Ureter (tissue), 1 donor: ENCODE data around the gene ATXN7L1. TPM values are rescaled to one million over a fixed set of nuclear protein-coding genes. Genes with fewer than 3 reads are reported as not detected.

Experiments
- DNase-seq: peaks from one replicate; pipeline ENCODE4 v3.0.0-alpha.2; 2020; ENCODE audit warnings: low spot score
- total RNA-seq: library from RNA; stranded (reverse); gene quantifications from one replicate; pipeline ENCODE4 v1.2.4, GENCODE V29; 2023
- donor health status: DM: yes; HTN: yes; CAD: no.

ATXN7L1 gene
- total RNA-seq, 1 donor from 2014 or later = 31.6 TPM

DNA sequence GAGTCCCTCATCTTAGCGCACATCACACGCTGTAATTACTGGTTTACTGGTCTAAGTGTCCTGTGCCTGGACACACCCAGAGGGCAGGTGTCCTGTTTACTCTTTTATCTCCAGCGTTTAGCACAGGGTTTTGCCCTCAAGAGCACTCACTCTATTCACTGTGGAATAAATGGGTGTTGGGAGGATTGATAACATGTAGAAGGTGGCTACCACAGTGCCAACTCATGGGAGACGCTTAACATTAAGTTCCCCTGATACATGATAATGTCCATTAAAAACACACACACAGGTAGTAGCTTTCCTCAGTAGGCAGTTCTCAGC, 199.0 kb downstream of the ATXN7L1 start:
- DNase-seq = no peak

GRCh38 chr7:105675934-105676371, 200.4 kb downstream of the ATXN7L1 start:
- DNase-seq = no peak

DNA sequence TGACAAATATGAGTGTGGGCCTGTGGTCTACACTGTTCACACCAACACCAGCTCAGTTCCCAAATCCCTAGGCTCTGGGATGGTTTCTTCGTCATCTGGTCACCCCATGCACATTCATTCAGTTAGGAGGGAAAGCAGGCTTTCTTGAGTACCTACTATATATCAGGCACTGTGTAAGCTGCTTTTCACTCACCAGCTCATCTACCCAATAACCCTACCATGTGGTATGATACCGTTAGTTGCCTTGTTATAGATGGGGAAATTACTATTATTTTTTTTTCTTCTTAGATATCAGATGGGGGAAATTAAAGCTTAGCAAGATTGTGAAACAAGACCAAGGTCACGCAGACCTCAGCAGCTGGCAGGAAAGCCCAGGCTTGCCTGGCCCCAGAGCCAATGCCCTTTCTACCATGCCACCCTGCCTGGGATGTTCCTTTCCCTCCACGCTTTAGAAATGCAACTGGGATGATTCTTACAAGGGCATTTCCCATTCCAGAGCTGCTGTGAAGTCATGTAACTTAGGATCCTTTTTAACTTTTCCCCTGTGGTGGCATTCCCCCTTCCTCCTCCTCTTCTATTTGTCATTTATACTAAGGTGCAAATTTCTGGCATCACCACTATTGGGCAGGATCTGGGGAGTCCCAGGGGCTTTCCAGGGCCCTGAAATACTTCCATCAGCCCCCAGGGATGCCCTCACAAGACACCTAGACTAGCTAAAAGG, 202.0 kb downstream of the ATXN7L1 start:
- no peak for DNase-seq

- DNase-seq = no peak
These were observed 202.9 kb downstream of the ATXN7L1 start for GRCh38 chr7:105673367-105674084.

GRCh38 chr7:105672801-105673200, 203.6 kb downstream of the ATXN7L1 start:
- no peak for DNase-seq

- DNase-seq = no peak
These were observed 210.1 kb downstream of the ATXN7L1 start for GRCh38 chr7:105666324-105666723.

DNA sequence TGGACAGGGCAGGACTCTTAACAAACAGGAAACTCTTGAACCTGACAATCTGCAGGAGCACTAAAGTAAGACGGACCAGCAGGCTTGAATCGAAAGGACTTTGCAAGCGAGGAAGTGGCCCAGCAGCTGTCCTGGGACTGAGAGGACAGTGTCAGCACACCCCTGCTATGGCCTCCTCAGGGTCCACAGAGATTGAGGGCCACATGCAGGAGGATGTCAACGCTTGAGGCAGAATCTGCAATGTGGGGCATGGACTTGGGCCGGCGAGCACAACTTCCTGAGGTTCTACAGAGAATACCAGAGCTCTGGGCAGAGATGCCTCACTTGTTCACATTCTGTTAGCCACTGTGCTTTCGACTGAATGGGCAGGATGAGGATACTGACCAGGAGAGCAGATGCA, 210.7 kb downstream of the ATXN7L1 start:
- DNase-seq = no peak

DNA sequence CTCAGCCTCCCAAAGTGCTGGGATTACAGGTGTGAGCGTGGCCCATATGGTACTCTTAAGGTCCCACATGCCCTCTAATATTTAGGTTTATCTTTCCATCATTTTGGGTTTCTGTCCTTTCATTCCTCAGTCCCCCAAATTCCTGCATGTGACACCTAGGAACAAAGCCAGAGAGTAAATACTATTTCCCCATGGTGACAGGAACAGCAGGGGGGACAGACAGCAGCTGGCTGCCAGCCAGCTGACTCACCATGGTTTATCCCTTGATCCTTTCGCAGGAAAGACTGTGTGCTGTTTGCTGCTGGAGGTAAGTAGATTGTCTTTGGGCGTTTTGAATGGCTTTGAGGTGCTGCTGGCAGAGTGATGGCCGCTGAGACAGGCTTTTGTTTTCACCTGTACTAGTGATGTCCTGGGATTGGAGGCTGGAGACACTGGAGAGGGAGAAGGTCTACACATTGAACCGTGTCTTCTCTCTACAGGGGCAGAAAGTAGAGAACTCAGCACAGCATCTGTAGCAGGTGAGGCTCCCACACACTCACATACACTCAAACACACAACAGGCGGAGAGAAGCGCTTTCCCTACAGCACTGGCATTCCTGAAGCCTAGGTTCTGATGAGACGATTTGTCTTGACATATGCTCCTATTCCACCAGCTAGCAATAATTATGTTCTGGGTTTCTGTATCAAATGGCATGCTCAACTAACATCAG, 211.4 kb downstream of the ATXN7L1 start:
- no peak for DNase-seq

DNA sequence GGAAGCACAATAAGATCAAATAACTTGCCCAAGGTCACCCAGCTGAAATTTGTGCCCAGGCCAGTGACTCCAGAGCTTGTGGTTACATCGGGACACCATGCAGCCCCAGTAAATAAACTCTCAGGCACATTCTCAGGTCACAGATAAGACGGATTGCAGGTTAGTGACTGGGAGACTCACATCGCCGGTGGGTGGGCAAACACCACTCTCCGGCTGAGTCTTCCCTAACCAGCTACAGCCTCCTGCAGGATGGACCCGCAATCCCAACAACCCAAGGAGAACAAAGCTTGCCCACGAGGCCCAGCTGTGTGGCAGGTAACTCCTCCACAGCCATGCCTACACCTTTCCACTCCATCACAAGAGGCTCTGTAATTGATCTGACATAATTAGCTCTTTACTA, 213.4 kb downstream of the ATXN7L1 start:
- DNase-seq = no peak

DNA sequence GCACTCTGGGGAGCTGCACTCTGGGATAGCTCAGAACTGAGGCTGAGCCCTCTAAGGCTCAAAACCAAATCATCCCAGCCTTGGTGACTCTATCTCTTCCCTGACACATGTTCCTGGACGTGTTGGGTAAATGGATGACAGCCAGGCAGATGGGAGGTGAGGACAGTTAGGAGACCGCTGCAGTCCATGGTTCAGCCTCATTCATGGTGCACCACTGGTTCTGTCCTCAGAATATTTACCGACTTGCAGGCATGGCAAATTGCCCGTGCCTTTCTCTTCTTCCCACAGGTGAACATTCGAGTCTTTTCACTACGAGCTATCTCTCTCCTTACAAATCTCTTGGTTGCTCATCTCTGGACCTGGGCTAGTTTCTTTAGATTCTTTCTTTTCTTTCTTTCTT, 214.8 kb downstream of the ATXN7L1 start:
- no peak for DNase-seq

GRCh38 chr7:105656922-105657521, 219.4 kb downstream of the ATXN7L1 start:
- peak; percentile 55 for DNase-seq

GRCh38 chr7:105655500-105656380, 220.7 kb downstream of the ATXN7L1 start:
- DNase-seq = no peak

DNA sequence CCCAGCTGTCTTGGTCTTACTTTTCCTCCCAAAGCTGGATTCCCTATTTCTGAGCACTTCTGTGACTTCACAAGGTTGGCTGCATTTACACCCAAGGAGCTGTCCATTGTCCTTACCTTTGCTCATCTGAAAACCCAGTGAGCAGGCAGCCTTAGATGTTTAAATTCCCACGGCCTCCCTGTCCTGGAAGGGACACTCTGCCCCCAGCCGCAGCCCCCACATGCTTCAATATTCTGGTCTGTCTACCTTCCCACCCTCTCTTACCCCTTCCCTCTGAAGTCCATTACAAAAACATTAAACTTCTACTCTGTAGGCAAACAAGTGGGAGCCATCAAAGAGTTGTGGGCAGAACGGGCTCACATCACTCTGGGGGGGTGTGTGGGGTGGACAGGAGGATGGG, 221.3 kb downstream of the ATXN7L1 start:
- DNase-seq = no peak

GRCh38 chr7:105654095-105654686, 222.2 kb downstream of the ATXN7L1 start:
- DNase-seq = no peak

DNA sequence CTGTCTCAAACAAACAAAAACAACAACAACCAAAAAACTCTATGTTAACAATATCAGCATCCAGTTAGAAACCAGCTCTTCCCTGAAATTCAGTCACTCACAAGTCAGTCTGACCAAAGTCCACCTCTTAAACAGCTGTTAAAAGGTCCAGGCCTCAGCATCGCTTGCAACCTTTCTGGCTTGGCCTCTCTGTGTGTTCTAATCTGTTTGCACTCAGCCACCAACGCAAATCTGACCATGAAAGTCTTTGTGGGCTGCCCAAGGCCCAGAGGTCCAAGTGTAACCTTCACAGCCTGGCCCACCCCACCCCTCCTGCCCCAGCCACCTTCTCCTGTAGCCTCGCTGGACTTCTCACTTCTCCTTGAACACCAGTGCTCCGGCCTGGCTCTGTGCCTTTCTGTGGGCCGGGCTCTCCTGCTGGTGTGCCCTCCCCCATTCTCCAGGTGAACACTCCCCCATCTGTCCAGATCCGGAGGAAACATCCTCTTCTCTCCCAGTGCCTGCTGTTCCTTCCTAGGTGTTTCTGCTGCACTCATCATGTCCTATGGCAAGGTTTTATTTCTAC, 222.9 kb downstream of the ATXN7L1 start:
- DNase-seq = no peak

DNA sequence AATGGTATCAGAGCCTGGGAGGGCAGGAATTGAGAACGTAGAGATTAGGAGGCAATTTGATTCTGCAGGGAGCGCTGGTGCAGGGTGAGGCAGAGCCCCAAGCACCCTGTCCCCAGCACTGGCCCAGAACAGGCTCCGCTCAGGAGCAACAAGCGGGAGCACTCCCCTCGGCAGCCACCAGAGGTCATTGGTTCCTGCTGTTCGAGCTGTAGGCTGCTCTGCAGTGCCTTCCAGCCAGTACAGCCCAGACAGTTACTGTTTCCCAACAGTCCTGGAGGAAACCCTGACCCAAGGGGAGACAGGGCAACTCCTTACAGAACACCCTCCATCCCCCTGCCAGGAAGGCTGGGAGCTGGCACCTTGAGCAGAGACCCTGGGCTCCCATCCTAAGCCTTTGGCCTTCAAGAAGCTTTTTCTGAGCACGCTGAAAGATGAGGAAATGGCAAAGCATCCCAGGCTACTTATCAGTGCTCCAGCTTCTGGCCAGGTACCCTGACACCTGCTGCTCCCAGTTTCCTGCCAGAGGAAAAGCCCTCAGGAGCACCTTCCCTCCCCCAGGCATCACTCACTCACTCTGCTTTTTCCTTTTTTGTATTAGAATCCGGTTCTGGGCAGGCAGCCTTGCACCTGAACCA, 223.9 kb downstream of the ATXN7L1 start:
- DNase-seq = peak; percentile 79

- no peak for DNase-seq
These were observed 224.6 kb downstream of the ATXN7L1 start for GRCh38 chr7:105651798-105652197.

- DNase-seq = no peak
These were observed 225.9 kb downstream of the ATXN7L1 start for GRCh38 chr7:105650382-105650970.

DNA sequence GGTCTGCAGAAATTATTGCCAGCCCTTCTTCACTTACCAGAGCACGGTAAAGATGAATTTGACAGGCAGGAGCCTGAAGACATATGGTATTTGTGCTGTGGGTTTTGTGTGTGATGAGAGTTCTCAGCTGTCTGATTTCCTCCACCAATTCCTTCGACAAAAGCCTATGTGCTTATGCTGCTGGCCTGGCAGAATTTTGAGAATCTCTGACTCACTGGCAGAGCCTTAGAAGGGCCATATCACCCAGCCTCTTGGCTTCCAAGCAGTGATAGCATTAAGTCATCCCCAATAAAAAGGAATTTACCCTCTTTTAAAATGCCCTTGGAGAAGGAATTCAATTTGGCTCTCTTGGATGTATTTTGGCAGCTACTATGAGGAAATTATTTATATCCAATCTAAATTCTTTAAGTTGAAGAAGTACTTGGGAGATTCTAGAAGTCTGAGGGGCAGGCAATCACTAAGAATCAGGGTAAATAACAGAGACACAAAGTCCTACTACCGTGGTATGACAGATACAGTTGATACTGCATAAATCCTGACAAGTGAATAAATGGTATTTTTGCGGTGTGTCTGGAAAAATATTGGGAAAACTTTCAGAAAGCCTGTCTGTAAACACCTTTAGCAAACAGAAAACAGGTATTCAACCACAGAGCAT, 226.5 kb downstream of the ATXN7L1 start:
- DNase-seq = no peak
